Ovary (tissue), 9 donors: ENCODE results near the gene CRYBB2. TPM values are rescaled to one million over a fixed set of nuclear protein-coding genes. Genes with fewer than 3 reads are reported as not detected.

Experiments used
- DNase-seq, 5 donors: peaks; one replicate each; pipeline ENCODE4 v3.0.0-alpha.2; 2019 to 2020
- H3K27ac ChIP-seq, 2 donors: fragments of 200-600 bp; one replicate each; pipeline versions ENCODE4 v1.5.1 to v1.8.0; 2019 to 2022
- H3K27me3 ChIP-seq: fragments of 200-600 bp; one replicate; pipeline ENCODE4 v1.8.0; 2022
- H3K36me3 ChIP-seq: fragments of 200-600 bp; sonication (generic); one replicate; pipeline ENCODE4 v1.5.1; 2019
- H3K4me1 ChIP-seq: one replicate; pipeline ENCODE4 v1.8.1; 2013; ENCODE audit warnings: mild to moderate bottlenecking, moderate library complexity; ENCODE audit not compliant: insufficient read depth
- H3K4me3 ChIP-seq: fragments of 200-600 bp; sonication (generic); one replicate; pipeline ENCODE4 v1.5.1; 2017
- H3K9me3 ChIP-seq, 2 donors: fragments of 200-600 bp in 1 of 2; sonication (generic) in 1 of 2; one replicate each; pipeline versions ENCODE4 v1.5.1 to v1.8.1; 2013 to 2019; ENCODE audit warnings: mild to moderate bottlenecking in 1 of 2, moderate library complexity in 1 of 2
- EP300 ChIP-seq: sonication (generic); formaldehyde crosslinking; IDR thresholded peaks from one replicate; pipeline ENCODE4 v1.6.1; 2017; ENCODE audit warnings: antibody characterized with exemption
- POLR2A ChIP-seq: fragments of 450-650 bp; IDR thresholded peaks from one replicate; pipeline ENCODE4 v1.6.1; 2017; ENCODE audit warnings: antibody characterized with exemption, mild to moderate bottlenecking, moderate library complexity
- WGBS, 3 donors: extraction: QIAGEN DNeasy Blood & Tissue Kit in 1 of 3; methylation state at CpG; one replicate each; pipeline versions ENCODE4 v1.1.5 to v1.1.7; 2013 to 2017; 5-methylcytosine and 5-hydroxymethylcytosine counted together
- intact Hi-C, 4 donors: fragments of 100-400 bp; cut with DNase I; formaldehyde crosslinking; loops; one replicate each; pipeline versions ENCODE4 v1.11.0 to v1.15.1; 2022 to 2023
- polyA plus RNA-seq, 2 donors: library from polyadenylated mRNA; stranded (reverse); fragments of 200-250 nt in 1 of 2; fragments of 350-450 nt in 1 of 2; fragmentation: Illumina TruSeq in 1 of 2; extraction: RNeasy Lipid Tissue Mini Kit (QIAGEN cat#74804) in 1 of 2; gene quantifications; one replicate each; pipeline ENCODE4 v1.2.3, GENCODE V29; 2013 to 2014
- total RNA-seq, 7 donors: library from RNA; depleted of rRNA in 2 of 7; stranded (reverse); fragments of >200 nt in 2 of 7; fragmentation: NEBNext Ultra II Directional in 3 of 7; extraction: Animal tissue kit (Norgen Biotek cat#: 25700) in 3 of 7; gene quantifications; one replicate each; pipeline versions ENCODE4 v1.1.0 to v1.2.4, GENCODE V29; 2016 to 2023
- TF ChIP-seq, protein P1 (sequence below), 3 donors: fragments of 450-650 bp in 2 of 3; fragments of 200-600 bp in 1 of 3; IDR thresholded peaks; one replicate each; pipeline versions ENCODE4 v1.5.1 to v1.8.0; 2016 to 2022; ENCODE audit warnings: antibody characterized with exemption in 3 of 3, mild to moderate bottlenecking in 1 of 3
- donor health status: DM: no; HTN: no; CAD: no; lungs with moderate emphysema.
- donor health status: DM: no; HTN: no; CAD: no.
- donor health status: Bipolar disorder and iron deficiency.
- donor health status: DM: yes; HTN: yes; CAD: no.
- donor health status: DM: no; HTN: no; CAD: no.
- donor health status: DM: yes; HTN: yes; CAD: no.

The CRYBB2 gene
- total and polyA plus RNA-seq, 9 donors, result 0.08 to 0.42 (median 0.30) TPM; not detected in 6

DNA sequence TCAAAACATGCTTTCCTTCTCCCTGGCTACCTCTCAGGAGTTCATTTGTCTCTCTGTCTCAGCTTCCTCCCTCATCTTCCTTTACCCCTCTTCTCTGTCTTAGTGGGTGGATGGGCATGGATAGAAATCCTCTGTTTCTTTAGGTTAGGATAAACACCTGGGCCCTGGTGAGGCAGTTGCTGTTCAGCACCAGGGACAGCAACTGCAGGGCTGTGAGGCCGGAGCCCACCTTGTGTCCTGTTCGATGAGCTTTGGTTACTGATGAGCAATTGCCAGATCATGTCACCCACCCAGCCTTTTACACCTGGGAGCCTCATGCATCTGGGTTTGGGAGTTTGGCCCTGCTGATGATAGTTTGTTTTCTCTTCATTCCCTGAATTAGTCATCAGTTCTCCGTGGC is 25.9 kb upstream of the CRYBB2 start:
- intact Hi-C loops, result no loop called here
- no peaks in the 10 kb centered on the region for H3K36me3 ChIP-seq

DNA sequence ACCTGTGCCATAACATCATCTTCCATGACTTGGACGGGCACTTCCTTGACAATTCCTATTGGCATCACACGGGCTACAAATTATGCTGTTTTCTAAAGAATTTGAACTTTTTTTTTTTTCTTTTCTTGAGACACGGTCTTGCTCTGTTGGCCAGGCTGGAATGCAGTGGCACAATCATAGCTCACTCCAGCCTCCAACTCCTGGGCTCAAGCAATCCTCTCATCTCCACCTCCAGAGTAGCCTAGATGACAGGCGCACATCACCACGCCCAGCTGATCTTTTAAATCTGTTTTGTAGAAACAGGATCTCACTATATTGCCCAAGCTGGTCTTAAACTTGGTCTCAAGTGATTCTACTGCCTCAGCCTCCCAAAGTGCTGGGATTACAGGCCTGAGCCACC is 23.1 kb upstream of the CRYBB2 start:
- intact Hi-C loops, result no loop called here
- Histone ChIP-seq H3K4me3 (no peak overlapping the region), H3K9me3 (no peaks in the 10 kb centered on the region), H3K27me3 (no peaks in the 10 kb centered on the region), H3K36me3 (no peaks in the 10 kb centered on the region), H3K4me1 (no peaks in the 10 kb centered on the region), H3K27ac (no peak overlapping the region)
- no peak for DNase-seq
- WGBS, 3 donors, result 87 to 92% (median 88%) methylated on average over 5 of the region's 5 CpGs
- TF ChIP-seq, protein P1, sequence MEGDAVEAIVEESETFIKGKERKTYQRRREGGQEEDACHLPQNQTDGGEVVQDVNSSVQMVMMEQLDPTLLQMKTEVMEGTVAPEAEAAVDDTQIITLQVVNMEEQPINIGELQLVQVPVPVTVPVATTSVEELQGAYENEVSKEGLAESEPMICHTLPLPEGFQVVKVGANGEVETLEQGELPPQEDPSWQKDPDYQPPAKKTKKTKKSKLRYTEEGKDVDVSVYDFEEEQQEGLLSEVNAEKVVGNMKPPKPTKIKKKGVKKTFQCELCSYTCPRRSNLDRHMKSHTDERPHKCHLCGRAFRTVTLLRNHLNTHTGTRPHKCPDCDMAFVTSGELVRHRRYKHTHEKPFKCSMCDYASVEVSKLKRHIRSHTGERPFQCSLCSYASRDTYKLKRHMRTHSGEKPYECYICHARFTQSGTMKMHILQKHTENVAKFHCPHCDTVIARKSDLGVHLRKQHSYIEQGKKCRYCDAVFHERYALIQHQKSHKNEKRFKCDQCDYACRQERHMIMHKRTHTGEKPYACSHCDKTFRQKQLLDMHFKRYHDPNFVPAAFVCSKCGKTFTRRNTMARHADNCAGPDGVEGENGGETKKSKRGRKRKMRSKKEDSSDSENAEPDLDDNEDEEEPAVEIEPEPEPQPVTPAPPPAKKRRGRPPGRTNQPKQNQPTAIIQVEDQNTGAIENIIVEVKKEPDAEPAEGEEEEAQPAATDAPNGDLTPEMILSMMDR (IDR thresholded peaks at IDR 0.05), result no peak
- no peak for TF ChIP-seq POLR2A
- no peak for TF ChIP-seq EP300

More for the DNA sequence above, 25.9 kb upstream of the CRYBB2 start:
- no peaks in the 10 kb centered on the region for H3K4me1 ChIP-seq
- no peaks in the 10 kb centered on the region for H3K27me3 ChIP-seq
- no peak for TF ChIP-seq POLR2A
- TF ChIP-seq EP300, result no peak
- TF ChIP-seq, protein P1 (IDR thresholded peaks at IDR 0.05), result no peak
- 46 to 51% (median 47%) methylated on average over 3 of the region's 3 CpGs for WGBS, 3 donors
- no peak overlapping the region for H3K27ac ChIP-seq
- no peaks in the 10 kb centered on the region for H3K9me3 ChIP-seq
- no peak overlapping the region for H3K4me3 ChIP-seq
- DNase-seq, result no peak

DNA sequence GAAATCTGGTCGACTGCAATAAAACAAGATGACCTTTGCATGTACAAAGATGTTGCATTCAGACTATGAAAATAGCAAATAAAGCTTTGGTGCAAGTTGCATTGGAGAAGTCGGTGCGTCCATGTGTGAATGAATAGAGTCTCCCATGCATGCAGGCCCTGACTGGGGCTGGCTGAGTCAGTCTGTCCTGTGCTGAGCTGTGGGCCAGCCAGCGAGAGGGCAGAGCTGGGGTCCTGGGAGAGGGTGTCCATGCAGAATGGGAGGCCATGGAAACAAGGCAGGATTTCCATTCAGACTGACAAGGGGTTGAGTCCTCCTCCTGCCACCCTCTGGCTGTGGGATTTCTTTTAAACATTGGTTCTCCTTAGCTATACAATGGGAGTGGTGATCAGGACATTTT is 22.1 kb upstream of the CRYBB2 start:
- intact Hi-C loops, result no loop called here
- Histone ChIP-seq H3K27me3 (no peaks in the 10 kb centered on the region), H3K4me1 (no peaks in the 10 kb centered on the region), H3K36me3 (no peaks in the 10 kb centered on the region), H3K9me3 (no peaks in the 10 kb centered on the region), H3K4me3 (no peak overlapping the region), H3K27ac (no peak overlapping the region)
- TF ChIP-seq, protein P1 (IDR thresholded peaks at IDR 0.05), result no peak
- no peak for TF ChIP-seq EP300
- TF ChIP-seq POLR2A, result no peak
- 88 to 92% (median 90%) methylated on average over 4 of the region's 4 CpGs for WGBS, 3 donors
- DNase-seq, result no peak

DNA sequence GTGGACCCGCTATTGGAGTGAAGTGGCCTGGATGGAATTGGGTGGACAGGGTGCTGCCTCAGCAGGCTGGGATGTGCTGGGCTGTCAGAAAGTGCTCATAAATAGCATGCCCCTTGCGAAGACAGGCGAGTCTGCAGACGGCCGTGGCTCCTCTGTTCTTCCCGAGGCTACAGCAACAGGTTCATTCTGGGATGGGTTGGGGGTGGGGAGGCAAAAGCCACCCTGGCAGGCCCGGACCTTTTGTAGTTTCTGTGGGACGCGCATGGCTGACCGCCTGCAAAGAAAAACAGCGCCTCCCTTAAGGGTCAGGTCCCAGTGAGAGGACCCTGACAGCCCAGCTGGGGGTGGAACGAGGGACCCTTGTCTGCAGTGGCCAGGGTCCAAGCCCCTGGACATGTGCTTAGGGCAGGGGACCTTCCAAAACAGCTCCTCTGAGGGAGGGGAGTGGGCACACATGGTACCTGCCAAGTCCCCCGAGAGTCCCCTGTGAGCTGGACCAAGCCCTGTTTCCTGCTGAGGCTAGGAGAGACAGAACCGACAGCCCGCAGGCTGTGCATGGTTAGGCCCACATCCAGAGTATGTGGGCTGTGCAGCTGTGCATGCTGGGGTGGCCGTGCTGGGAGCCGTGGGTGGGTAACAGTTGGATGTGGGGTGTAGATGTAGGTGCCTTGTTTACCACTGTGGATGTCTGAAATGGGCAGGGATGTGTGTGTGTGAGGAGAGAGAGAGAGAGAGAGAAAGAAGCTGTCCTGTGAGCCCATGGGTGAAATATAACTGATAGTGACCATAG is 19.5 kb upstream of the CRYBB2 start, which contains the start of gene CRYBB3:
Gene CRYBB3 (plus strand): TSS at position 128 of the 790 bp plus-strand sequence. CDS start 1,539 bp downstream, outside the sequence.
- Histone ChIP-seq H3K27ac (no peak within 1 kb of the TSS), H3K27me3 (no peaks in the 10 kb centered on the region), H3K36me3 (no peaks in the 10 kb centered on the region), H3K4me3 (no peak within 1 kb of the TSS), H3K9me3 (no peaks in the 10 kb centered on the region), H3K4me1 (no peaks in the 10 kb centered on the region)
- intact Hi-C loops, result no loop called here
- TF ChIP-seq EP300 (no peak), POLR2A (no peak)
- WGBS, 3 donors, result 55 to 64% (median 55%) methylated on average over 17 of the region's 17 CpGs
- DNase-seq, result no peak

DNA sequence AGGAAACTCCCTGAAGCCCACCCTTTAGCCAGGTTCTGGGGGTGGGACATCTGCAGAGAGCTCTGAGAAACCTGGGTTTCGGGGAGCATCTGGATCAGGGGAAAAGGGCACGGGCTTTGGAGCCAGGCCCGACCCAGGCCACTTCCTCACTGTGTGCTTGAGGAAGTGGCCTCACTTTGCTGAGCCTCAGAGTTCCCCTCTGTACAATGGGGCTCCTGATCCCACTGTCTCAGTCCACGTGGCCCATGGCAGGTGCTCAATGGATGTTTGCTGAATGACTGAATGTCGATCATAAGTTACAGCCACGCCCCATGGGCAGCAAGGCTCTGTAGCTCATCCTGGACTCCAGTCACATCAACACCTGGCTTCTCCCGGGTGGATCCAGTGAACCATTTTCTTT is 18.5 kb upstream of the CRYBB2 start:
- Histone ChIP-seq H3K9me3 (no peaks in the 10 kb centered on the region), H3K27ac (no peak overlapping the region), H3K27me3 (no peaks in the 10 kb centered on the region), H3K4me3 (no peak overlapping the region), H3K4me1 (no peaks in the 10 kb centered on the region), H3K36me3 (no peaks in the 10 kb centered on the region)
- 73 to 87% (median 78%) methylated on average over 7 of the region's 7 CpGs for WGBS, 3 donors
- intact Hi-C loops, result no loop called here
- DNase-seq, result no peak
- TF ChIP-seq POLR2A, result no peak
- no peak for TF ChIP-seq EP300
- TF ChIP-seq, protein P1 (IDR thresholded peaks at IDR 0.05), result no peak
